HCT116 (cell line): ENCODE results near the gene CXCL9. TPM values are rescaled to one million over a fixed set of nuclear protein-coding genes. Genes with fewer than 3 reads are reported as not detected.

ENCODE experiments used
- ATAC-seq: fragments of 200-7000 bp; cut with Tn5 transposase; 2 replicates; pipeline ENCODE4 v1.9.1; 2020; ENCODE audit warnings: mild to moderate bottlenecking, moderate library complexity
- BruUV-seq: library from RNA; stranded (reverse); fragments of 400-500 nt; replicated peaks from 2 replicates; lab custom pipeline; 2021; lab: Mats Ljungman, UMichigan
- CTCF ChIA-PET: fragments of 300-600 bp; sonication (Branson Sonifier 250); formaldehyde crosslinking; loops from one replicate; lab custom pipeline; 2021; ENCODE audit warnings: antibody characterized with exemption; lab: Charles Lee
- POLR2A ChIA-PET: fragments of 300-600, 350-600 bp; sonication (Branson Sonifier 250); formaldehyde crosslinking; loops from one replicate; lab custom pipeline; 2021; ENCODE audit warnings: antibody characterized with exemption; lab: Charles Lee
- RAD21 ChIA-PET, 2 experiments: fragments of 300-600 bp; sonication (Branson Sonifier 250); formaldehyde crosslinking; loops; one replicate each; lab custom pipeline; 2023; ENCODE audit warnings: low total read pairs in 2 of 2; ENCODE audit not compliant: uncharacterized antibody in 2 of 2, unreplicated experiment in 2 of 2, low non-redundant PET in 1 of 2; lab: Charles Lee
- DNase-seq: peaks from one replicate; pipeline ENCODE4 v3.0.0-alpha.2; 2010; ENCODE audit warnings: low read depth, low spot score
- H2AFZ ChIP-seq: fragments of 200-600 bp; shearing (Covaris generic), sonication (generic); 2 replicates; pipeline ENCODE4 v1.6.1; 2017; ENCODE audit warnings: low read depth, mixed run types, mixed read lengths, antibody characterized with exemption, low read length; ENCODE audit not compliant: poor library complexity, severe bottlenecking
- H3K27ac ChIP-seq: 2 replicates; pipeline ENCODE4 v1.5.1; 2012; ENCODE audit warnings: low read depth, low read length
- H3K27me3 ChIP-seq: fragments of 200-600 bp; sonication (generic); 2 replicates; pipeline ENCODE4 v1.6.1; 2016; ENCODE audit warnings: mixed run types, low read length, mixed read lengths; ENCODE audit not compliant: insufficient read depth
- H3K36me3 ChIP-seq, 2 experiments: fragments of 200-500 bp in 1 of 2; fragments of 200-600 bp in 1 of 2; sonication (Bioruptor generic) in 1 of 2; sonication (generic) in 1 of 2; 2 replicates each; pipeline versions ENCODE4 v1.5.1 to v1.6.1; 2014 to 2016; ENCODE audit warnings: low read length in 2 of 2, inconsistent platforms in 1 of 2, mixed read lengths in 1 of 2, mixed run types in 1 of 2; ENCODE audit not compliant: insufficient read depth in 2 of 2, control insufficient read depth in 1 of 2
- H3K4me1 ChIP-seq, 2 experiments: fragments of 200-600 bp in 1 of 2; sonication (generic) in 1 of 2; 2 replicates each; pipeline versions ENCODE4 v1.5.1 to v1.6.1; 2012 to 2017; ENCODE audit warnings: low read length in 2 of 2, inconsistent platforms in 1 of 2, mild to moderate bottlenecking in 1 of 2, mixed read lengths in 1 of 2, mixed run types in 1 of 2, moderate library complexity in 1 of 2; ENCODE audit not compliant: insufficient read depth in 2 of 2, control insufficient read depth in 1 of 2
- H3K4me2 ChIP-seq: fragments of 200-600 bp; sonication (generic); 2 replicates; pipeline ENCODE4 v1.6.1; 2017; ENCODE audit warnings: mixed run types, low read length, mixed read lengths
- H3K4me3 ChIP-seq, 2 experiments: fragments of 200-600 bp in 1 of 2; sonication (generic) in 1 of 2; replicated peaks in 1 of 2; 2 replicates each; pipeline ENCODE4 v1.5.1; 2011 to 2016; ENCODE audit warnings: low read length in 2 of 2, control low read depth in 1 of 2, low read depth in 1 of 2, mild to moderate bottlenecking in 1 of 2, mixed read lengths in 1 of 2, mixed run types in 1 of 2
- H3K79me2 ChIP-seq: fragments of 200-600 bp; sonication (generic); 2 replicates; pipeline ENCODE4 v1.6.1; 2017; ENCODE audit warnings: mild to moderate bottlenecking, mixed run types, low read length, moderate library complexity, mixed read lengths; ENCODE audit not compliant: insufficient read depth
- H3K9ac ChIP-seq: fragments of 200-600 bp; sonication (generic); 2 replicates; pipeline ENCODE4 v1.6.1; 2016; ENCODE audit warnings: low read length, mixed read lengths
- H3K9me2 ChIP-seq: fragments of 200-600 bp; sonication (generic), shearing (Covaris generic); 2 replicates; pipeline ENCODE4 v1.6.1; 2017; ENCODE audit warnings: mixed run types, mild to moderate bottlenecking, moderate library complexity; ENCODE audit not compliant: insufficient read depth
- H3K9me3 ChIP-seq, 2 experiments: fragments of 200-500 bp in 1 of 2; fragments of 200-600 bp in 1 of 2; sonication (Bioruptor generic) in 1 of 2; sonication (generic) in 1 of 2; 2 replicates each; pipeline ENCODE4 v1.6.1; 2014 to 2017; ENCODE audit warnings: low read length in 2 of 2, mixed read lengths in 2 of 2, inconsistent platforms in 1 of 2, low read depth in 1 of 2, mild to moderate bottlenecking in 1 of 2, mixed run types in 1 of 2, moderate library complexity in 1 of 2; ENCODE audit not compliant: control insufficient read depth in 1 of 2, insufficient read depth in 1 of 2
- H4K20me1 ChIP-seq: fragments of 200-600 bp; sonication (generic), shearing (Covaris generic); 2 replicates; pipeline ENCODE4 v1.6.1; 2017; ENCODE audit warnings: mixed run types, mild to moderate bottlenecking, moderate library complexity; ENCODE audit not compliant: insufficient read depth
- ATF3 ChIP-seq: IDR thresholded peaks from 2 replicates; pipeline ENCODE4 v1.6.1; 2012
- CBX3 ChIP-seq: IDR thresholded peaks from 2 replicates; pipeline ENCODE4 v1.6.1; 2012; ENCODE audit warnings: low read depth
- CEBPB ChIP-seq: IDR thresholded peaks from 2 replicates; pipeline ENCODE4 v1.6.1; 2012; ENCODE audit warnings: low read depth
- CTCF ChIP-seq, 3 experiments: fragments of 200-600 bp in 1 of 3; sonication (generic) in 1 of 3; IDR thresholded peaks in 2 of 3; conservative IDR thresholded peaks in 1 of 3; 2 replicates each; pipeline ENCODE4 v1.5.1; 2012 to 2017; ENCODE audit warnings: low read depth in 2 of 3, low read length in 2 of 3, antibody characterized with exemption in 1 of 3, borderline replicate concordance in 1 of 3, control low read depth in 1 of 3, mild to moderate bottlenecking in 1 of 3, mixed read lengths in 1 of 3, mixed run types in 1 of 3, moderate library complexity in 1 of 3; ENCODE audit not compliant: insufficient read depth in 1 of 3
- EGR1 ChIP-seq: IDR thresholded peaks from 2 replicates; pipeline ENCODE4 v1.6.1; 2012; ENCODE audit warnings: low read depth
- ELF1 ChIP-seq: IDR thresholded peaks from 2 replicates; pipeline ENCODE4 v1.6.1; 2012; ENCODE audit warnings: low read depth, borderline replicate concordance
- EZH2 ChIP-seq: fragments of 200-600 bp; sonication (generic); IDR thresholded peaks from 2 replicates; pipeline ENCODE4 v1.6.1; 2017; ENCODE audit warnings: antibody characterized with exemption, mixed run types
- EZH2phosphoT487 ChIP-seq: fragments of 200-600 bp; IDR thresholded peaks from 2 replicates; pipeline ENCODE4 v1.6.1; 2018; ENCODE audit warnings: antibody characterized with exemption, borderline replicate concordance
- FOSL1 ChIP-seq: IDR thresholded peaks from 2 replicates; pipeline ENCODE4 v1.6.1; 2012; ENCODE audit warnings: low read depth
- JUND ChIP-seq: IDR thresholded peaks from 2 replicates; pipeline ENCODE4 v1.6.1; 2012
- MAX ChIP-seq: IDR thresholded peaks from 2 replicates; pipeline ENCODE4 v1.6.1; 2012
- POLR2A ChIP-seq: IDR thresholded peaks from 2 replicates; pipeline ENCODE4 v1.7.0; 2011; ENCODE audit warnings: borderline replicate concordance; ENCODE audit not compliant: insufficient read depth, insufficient read length; ENCODE audit errors: extremely low read depth
- REST ChIP-seq: IDR thresholded peaks from 2 replicates; pipeline ENCODE4 v1.6.1; 2012; ENCODE audit warnings: low read depth
- SIN3A ChIP-seq: IDR thresholded peaks from 2 replicates; pipeline ENCODE4 v1.6.1; 2012; ENCODE audit warnings: low read depth
- SP1 ChIP-seq: IDR thresholded peaks from 2 replicates; pipeline ENCODE4 v1.6.1; 2012; ENCODE audit warnings: low read depth
- SRF ChIP-seq: IDR thresholded peaks from 2 replicates; pipeline ENCODE4 v1.6.1; 2012; ENCODE audit warnings: low read depth
- ZBTB33 ChIP-seq: IDR thresholded peaks from 2 replicates; pipeline ENCODE4 v1.6.1; 2011; ENCODE audit warnings: mild to moderate bottlenecking, low read length, moderate library complexity; ENCODE audit not compliant: insufficient replicate concordance; ENCODE audit errors: extremely low read depth
- ZNF274 ChIP-seq: fragments of 200-500 bp; sonication (Bioruptor generic); IDR thresholded peaks from 2 replicates; pipeline ENCODE4 v1.6.1; 2014; ENCODE audit warnings: mild to moderate bottlenecking, low read depth, low read length, inconsistent platforms
- intact Hi-C: fragments of 100-400 bp; cut with micrococcal nuclease; formaldehyde crosslinking; loops from 2 replicates; pipeline ENCODE4 v1.10.0; 2022
- total RNA-seq: library from RNA; stranded (reverse); gene quantifications from one replicate; pipeline ENCODE4 v1.2.1, GENCODE V29; 2021; ENCODE audit not compliant: unreplicated experiment

Gene CXCL9
- total RNA-seq, 1 experiment from 2014 or later, result not detected

GRCh38 chr4:76035799-76036380 lies 28.6 kb upstream of the CXCL9 start, which contains the start of gene CXCL11:
CXCL11 (minus strand) TSS chr4:76036070; CDS start chr4:76035987, 83 bp downstream.
- Histone ChIP-seq H2AFZ (peak within 1 kb of the TSS; percentile 78), H3K79me2 (no peaks in the 10 kb centered on the region), H3K9me2 (no peaks in the 10 kb centered on the region; the same call in 1 of the 2 replicates), H3K27me3 (no peaks in the 10 kb centered on the region), H3K36me3 (no peaks in the 10 kb centered on the region), H3K4me2 (no peak within 1 kb of the TSS), H3K9ac (no peak within 1 kb of the TSS), H3K27ac (no peak within 1 kb of the TSS), H3K4me3 (no peak within 1 kb of the TSS), H4K20me1 (no peaks in the 10 kb centered on the region), H3K4me1 (no peaks in the 10 kb centered on the region), H3K9me3 (no peaks in the 10 kb centered on the region)
- ChIA-PET RAD21 (no interaction called here), POLR2A (interaction anchor here (0.9 kb wide), 1 partner anchor 17 kb away, joined by 3 read pairs; no protein-coding TSS in a partner anchor), CTCF (interaction anchor here (1.9 kb wide), 1 partner anchor 52 kb away, joined by 5 read pairs; no protein-coding TSS in a partner anchor)
- no TSS peak for BruUV-seq
- TF ChIP-seq EZH2, result no peak
- TF ChIP-seq REST, result no peak
- TF ChIP-seq FOSL1, result no peak
- no peak for TF ChIP-seq ZNF274
- no peak for TF ChIP-seq SP1
- TF ChIP-seq ELF1, result no peak
- TF ChIP-seq CTCF (IDR thresholded peaks at IDR 0.05 in 2 of 3, conservative IDR thresholded peaks at IDR 0.05 in 1 of 3; ENCODE audit: borderline replicate concordance in 1 of 3, insufficient read depth in 1 of 3, low read depth in 2 of 3, low read length in 2 of 3), result no peak
- no peak for TF ChIP-seq MAX
- no peak for TF ChIP-seq EGR1
- TF ChIP-seq ZBTB33, result no peak
- no peak for TF ChIP-seq JUND
- TF ChIP-seq CBX3, result no peak
- TF ChIP-seq CEBPB, result no peak
- no peak for TF ChIP-seq EZH2phosphoT487
- TF ChIP-seq SIN3A, result no peak
- TF ChIP-seq POLR2A, result no peak
- no peak for TF ChIP-seq ATF3
- TF ChIP-seq SRF, result no peak
- intact Hi-C loops, result no loop called here
- no peak for DNase-seq
- ATAC-seq, result no peak
